T follicular helper cell (primary cell): ENCODE results near the gene CYP8B1.

Source experiments
- DNase-seq: peaks from one replicate; pipeline ENCODE4 v3.0.0-alpha.2; 2020; ENCODE audit warnings: low read depth
- total RNA-seq, 2 experiments: gene quantifications; one replicate each; lab custom pipeline; 2026; lab: John Stamatoyannopoulos, UW

The CYP8B1 gene
- total RNA-seq, result 0 reads per million in 2 experiments

GRCh38 chr3:42875325-42876151 is at the start of gene CYP8B1:
Gene CYP8B1, minus strand, starts transcription at chr3:42875879. Its CDS starts 63 bp downstream, at chr3:42875816.
- DNase-seq, result no peak

- no peak for DNase-seq
Observed at GRCh38 chr3:42923606-42924005, 47.9 kb upstream of the CYP8B1 start.

- DNase-seq, result no peak
Observed at GRCh38 chr3:42914771-42915515, 39.3 kb upstream of the CYP8B1 start.

GRCh38 chr3:42911551-42911950 is 35.9 kb upstream of the CYP8B1 start:
- no peak for DNase-seq

GRCh38 chr3:42908675-42909074 is 33.0 kb upstream of the CYP8B1 start:
- no peak for DNase-seq

GRCh38 chr3:42906848-42907183 is 31.1 kb upstream of the CYP8B1 start:
- DNase-seq, result no peak

- DNase-seq, result no peak
Observed at GRCh38 chr3:42906070-42906847, 30.6 kb upstream of the CYP8B1 start, which contains the start of gene ZNF662. Gene ZNF662, plus strand, starts transcription at chr3:42906142. Its CDS starts 1,973 bp downstream, at chr3:42908115.

- DNase-seq, result no peak
Observed at GRCh38 chr3:42905740-42906069, 30.0 kb upstream of the CYP8B1 start.

- DNase-seq, result no peak
Observed at GRCh38 chr3:42904076-42904475, 28.4 kb upstream of the CYP8B1 start.

- no peak for DNase-seq
Observed at GRCh38 chr3:42902257-42902656, 26.6 kb upstream of the CYP8B1 start.

GRCh38 chr3:42901073-42901415 is 25.4 kb upstream of the CYP8B1 start:
- no peak for DNase-seq

GRCh38 chr3:42900226-42901072 is 24.8 kb upstream of the CYP8B1 start:
- no peak for DNase-seq

- DNase-seq, result no peak
Observed at GRCh38 chr3:42898896-42899675, 23.4 kb upstream of the CYP8B1 start.

- DNase-seq, result no peak
Observed at GRCh38 chr3:42895580-42895868, 19.8 kb upstream of the CYP8B1 start.

GRCh38 chr3:42894698-42895579 is 19.3 kb upstream of the CYP8B1 start:
- DNase-seq, result no peak

- DNase-seq, result no peak
Observed at GRCh38 chr3:42892807-42893206, 17.1 kb upstream of the CYP8B1 start.

- DNase-seq, result no peak
Observed at GRCh38 chr3:42892169-42892568, 16.5 kb upstream of the CYP8B1 start.

- DNase-seq, result no peak
Observed at GRCh38 chr3:42891042-42891441, 15.4 kb upstream of the CYP8B1 start.

- DNase-seq, result no peak
Observed at GRCh38 chr3:42887084-42887483, 11.4 kb upstream of the CYP8B1 start.

GRCh38 chr3:42886294-42886822 is 10.7 kb upstream of the CYP8B1 start:
- DNase-seq, result no peak
